Activated T-helper 2 cell treated with anti-CD3 and anti-CD28 coated beads, Interferon-gamma antibody, Interleukin-2, Interleukin-4, amounts not matched to agents 10 μg/mL and 5 μg/mL and 100 μg/mL, durations not matched to agents 14 hours and 24 hours and 36 hours (primary cell): ENCODE results near the gene ERO1B. TPM values are rescaled to one million over a fixed set of nuclear protein-coding genes. Genes with fewer than 3 reads are reported as not detected.

Source experiments
- DNase-seq: peaks from one replicate; pipeline ENCODE4 v3.0.0; 2021; ENCODE audit warnings: low spot score
- H3K27ac Mint-ChIP-seq: one replicate; pipeline ENCODE4 v1.8.0; 2021; ENCODE audit warnings: mixed read lengths
- H3K27me3 Mint-ChIP-seq: one replicate; pipeline ENCODE4 v1.8.0; 2021; ENCODE audit warnings: low read depth, mixed read lengths
- H3K36me3 Mint-ChIP-seq: one replicate; pipeline ENCODE4 v1.8.0; 2021; ENCODE audit warnings: low read depth, mixed read lengths
- H3K4me1 Mint-ChIP-seq: one replicate; pipeline ENCODE4 v1.8.0; 2021; ENCODE audit warnings: low read depth, mixed read lengths
- H3K4me3 Mint-ChIP-seq: one replicate; pipeline ENCODE4 v1.8.0; 2021; ENCODE audit warnings: low read depth, mild to moderate bottlenecking, moderate library complexity, mixed read lengths
- H3K9me3 Mint-ChIP-seq: one replicate; pipeline ENCODE4 v1.8.0; 2021; ENCODE audit warnings: mixed read lengths
- intact Hi-C: fragments of 100-400 bp; cut with micrococcal nuclease; formaldehyde crosslinking; loops from one replicate; pipeline ENCODE4 v1.15.1; 2023
- total RNA-seq: library from RNA; stranded (reverse); gene quantifications from 2 replicates; pipeline ENCODE4 v1.2.3, GENCODE V29; 2022

ERO1B gene
- total RNA-seq, 1 donor from 2014 or later, result 3.2 TPM

DNA sequence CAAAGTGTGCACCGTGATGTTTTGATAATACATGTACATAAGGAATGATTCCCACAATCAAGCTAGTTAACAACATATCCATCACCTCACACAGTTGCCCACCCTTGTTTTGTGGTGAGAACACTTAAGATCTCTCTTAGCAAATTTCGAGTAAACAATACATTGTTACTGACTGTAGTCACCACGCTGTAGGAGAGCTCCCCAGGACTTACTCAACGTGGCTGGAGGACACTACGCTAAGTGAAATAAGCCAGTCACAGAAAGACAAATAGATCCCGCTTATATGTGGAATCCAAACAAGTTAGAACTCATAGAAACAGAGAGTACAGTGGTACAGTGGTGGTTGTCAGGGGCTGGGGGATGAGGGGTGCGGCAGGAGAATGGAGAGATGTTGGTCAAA is 114.6 kb downstream of the ERO1B start:
- peaks cover 9% of the 10 kb centered on the region for H3K36me3 Mint-ChIP-seq
- DNase-seq, result no peak
- H3K27ac Mint-ChIP-seq, result no peak overlapping the region
- no peak overlapping the region for H3K4me3 Mint-ChIP-seq
- intact Hi-C loops, result no loop called here
- H3K4me1 Mint-ChIP-seq, result peaks cover 5% of the 10 kb centered on the region
- H3K27me3 Mint-ChIP-seq, result no peaks in the 10 kb centered on the region
- H3K9me3 Mint-ChIP-seq, result peaks cover 7% of the 10 kb centered on the region

- H3K27me3 Mint-ChIP-seq, result no peaks in the 10 kb centered on the region
- H3K27ac Mint-ChIP-seq, result no peak overlapping the region
- peaks cover 18% of the 10 kb centered on the region for H3K9me3 Mint-ChIP-seq
- intact Hi-C loops, result no loop called here
- no peak overlapping the region for H3K4me3 Mint-ChIP-seq
- peaks cover 5% of the 10 kb centered on the region for H3K4me1 Mint-ChIP-seq
- peaks cover 20% of the 10 kb centered on the region for H3K36me3 Mint-ChIP-seq
- no peak for DNase-seq
These were observed 115.7 kb downstream of the ERO1B start for GRCh38 chr1:236166041-236166440.

Other genes with a start within 250 kb of the ERO1B start
- 0.39 and 0.55 TPM in 2 replicates for gene NID1, start 216.9 kb downstream of the ERO1B start, total RNA-seq
- gene GPR137B, start 139.4 kb downstream of the ERO1B start, total RNA-seq, result 6.8 and 7.8 TPM in 2 replicates
- gene EDARADD, start 112.3 kb upstream of the ERO1B start, total RNA-seq, result 53.8 and 54.8 TPM in 2 replicates
- gene LGALS8, start 242.0 kb upstream of the ERO1B start, total RNA-seq, result 70.9 and 74.8 TPM in 2 replicates